ENCODE data around the gene CLCA1.

- no peak for TF ChIP-seq POLR2A (IDR thresholded peaks at IDR 0.05; ENCODE audit: low read depth, low read length)
- no peak for TF ChIP-seq POLR2AphosphoS5 (IDR thresholded peaks at IDR 0.05; ENCODE audit: low read depth, low read length)
- TF ChIP-seq TAF1 (IDR thresholded peaks at IDR 0.05; ENCODE audit: borderline replicate concordance, low read depth, low read length): no peak
Observed at GRCh38 chr1:86548839-86549238, 80.1 kb downstream of the CLCA1 start.

Measured in GM12892 (cell line).